ENCODE measurements around the gene CDC42EP4. TPM values are rescaled to one million over a fixed set of nuclear protein-coding genes. Genes with fewer than 3 reads are reported as not detected.
A peak's percentile ranks its signal among the peaks of the same experiment; 100 is the strongest.

The CDC42EP4 gene
- total RNA-seq, 6 donors from 2014 or later: 28.3 to 65.7 (median 52.9) TPM

DNA sequence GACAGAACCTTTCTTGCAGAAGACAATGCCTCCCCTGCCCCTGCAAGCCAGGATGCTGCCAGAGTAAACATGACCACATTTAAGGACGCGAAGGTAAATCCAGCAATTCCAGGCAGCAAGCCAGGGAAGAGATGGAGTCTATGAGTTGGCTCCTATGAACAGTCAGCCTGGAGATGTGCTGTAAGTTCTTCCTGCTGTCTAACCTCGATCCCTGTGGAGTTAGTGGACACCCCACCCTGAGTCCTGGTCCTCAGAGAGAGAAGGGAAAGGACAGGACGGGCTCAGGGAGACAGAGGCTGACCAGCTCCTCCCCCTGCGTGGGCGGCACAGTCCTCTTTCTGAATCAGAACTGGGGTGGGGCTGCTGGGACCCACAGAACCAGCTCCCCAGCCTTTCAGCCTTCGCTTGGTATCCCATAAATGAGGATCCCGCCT lies 24.9 kb downstream of the CDC42EP4 start:
- Histone ChIP-seq H3K4me3 (no peak overlapping the region), H3K36me3 (peaks cover 11 to 49% (median 23%) of the 10 kb centered on the region in 4 donors), H3K9me3 (no peaks in the 10 kb centered on the region), H3K4me1 (peaks cover 45 to 58% (median 56%) of the 10 kb centered on the region in 4 donors), H3K27ac (peak overlapping the region in 3 of 4 donors; percentile 31 to 93 (median 86)), H3K27me3 (no peaks in the 10 kb centered on the region)
- no peak for DNase-seq
- ATAC-seq (ENCODE audit: low FRiP score in 2 of 2): no peak
- WGBS, 2 donors: 58 to 70% methylated on average over 8 of the region's 8 CpGs
- TF ChIP-seq CTCF (IDR thresholded peaks at IDR 0.05) (no peak), POLR2A (IDR thresholded peaks at IDR 0.05) (no peak), POLR2AphosphoS5 (IDR thresholded peaks at IDR 0.05) (no peak), EP300 (IDR thresholded peaks at IDR 0.05) (no peak)

- WGBS, 2 donors: 90 to 91% methylated on average over 43 to 48 of the region's 52 CpGs
- no peak overlapping the region for H3K4me3 ChIP-seq
- DNase-seq (peak in 1 of 2 donors; percentile 81), ATAC-seq (ENCODE audit: low FRiP score in 2 of 2) (no peak)
- H3K4me1 ChIP-seq: peaks cover 38 to 51% (median 49%) of the 10 kb centered on the region in 4 donors
- TF ChIP-seq POLR2A (IDR thresholded peaks at IDR 0.05) (no peak), CTCF (IDR thresholded peaks at IDR 0.05) (no peak), EP300 (IDR thresholded peaks at IDR 0.05) (no peak), POLR2AphosphoS5 (IDR thresholded peaks at IDR 0.05) (no peak)
- H3K36me3 ChIP-seq: peaks cover 11 to 54% (median 23%) of the 10 kb centered on the region in 4 donors
- H3K27ac ChIP-seq: peak overlapping the region in 3 of 4 donors; percentile 32 to 93 (median 86)
- H3K9me3 ChIP-seq: no peaks in the 10 kb centered on the region
- no peaks in the 10 kb centered on the region for H3K27me3 ChIP-seq
These were observed 25.6 kb downstream of the CDC42EP4 start for GRCh38 chr17:73285916-73286862.

DNA sequence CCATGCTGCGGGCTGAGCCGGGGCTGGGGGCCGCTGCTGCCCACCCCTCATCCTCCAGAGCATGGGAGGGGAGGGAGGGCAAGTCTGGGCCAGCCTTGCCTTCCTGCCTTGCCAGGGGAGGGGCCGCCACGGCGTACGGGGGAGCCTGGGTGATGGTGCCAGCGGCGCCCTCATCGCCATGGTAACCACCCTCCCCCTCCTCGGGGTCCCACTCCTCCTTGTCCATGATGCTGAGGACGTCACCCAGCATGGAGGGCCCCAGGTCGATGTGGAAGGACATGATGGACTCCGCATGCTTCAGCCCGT lies 26.2 kb downstream of the CDC42EP4 start:
- DNase-seq (peak in 1 of 2 donors; percentile 80), ATAC-seq (ENCODE audit: low FRiP score in 2 of 2) (no peak)
- no peak overlapping the region for H3K4me3 ChIP-seq
- H3K27me3 ChIP-seq: no peaks in the 10 kb centered on the region
- H3K27ac ChIP-seq: peak overlapping the region in 1 of 4 donors; percentile 32
- peaks cover 32 to 45% (median 43%) of the 10 kb centered on the region in 4 donors for H3K4me1 ChIP-seq
- no peak for TF ChIP-seq POLR2A (IDR thresholded peaks at IDR 0.05)
- no peak for TF ChIP-seq POLR2AphosphoS5 (IDR thresholded peaks at IDR 0.05)
- no peak for TF ChIP-seq EP300 (IDR thresholded peaks at IDR 0.05)
- no peak for TF ChIP-seq CTCF (IDR thresholded peaks at IDR 0.05)
- H3K9me3 ChIP-seq: no peaks in the 10 kb centered on the region
- 85 to 95% methylated on average over 6 to 14 of the region's 15 CpGs for WGBS, 2 donors
- H3K36me3 ChIP-seq: peaks cover 11 to 54% (median 23%) of the 10 kb centered on the region in 4 donors

GRCh38 chr17:73284906-73285602 lies 26.7 kb downstream of the CDC42EP4 start:
- 81 to 87% methylated on average over 6 to 17 of the region's 20 CpGs for WGBS, 2 donors
- ATAC-seq (ENCODE audit: low FRiP score in 2 of 2) (no peak), DNase-seq (no peak)
- H3K36me3 ChIP-seq: peaks cover 11 to 54% (median 23%) of the 10 kb centered on the region in 4 donors
- H3K27me3 ChIP-seq: no peaks in the 10 kb centered on the region
- H3K27ac ChIP-seq: peak overlapping the region in 3 of 4 donors; percentile 20 to 32 (median 30)
- H3K9me3 ChIP-seq: no peaks in the 10 kb centered on the region
- H3K4me1 ChIP-seq: peaks cover 27 to 40% (median 38%) of the 10 kb centered on the region in 4 donors
- no peak overlapping the region for H3K4me3 ChIP-seq
- TF ChIP-seq POLR2AphosphoS5 (IDR thresholded peaks at IDR 0.05) (no peak), POLR2A (IDR thresholded peaks at IDR 0.05) (no peak), CTCF (IDR thresholded peaks at IDR 0.05) (no peak), EP300 (IDR thresholded peaks at IDR 0.05) (no peak)

Data from upper lobe of left lung (tissue), 6 donors.